Measurements from ENCODE around the gene HOMER2.
"Not testable (repeated sequence)": the region's sequence is repeated elsewhere in the genome, so short reads cannot be mapped to it uniquely, and the experiment has no call there.

HOMER2 gene

DNA sequence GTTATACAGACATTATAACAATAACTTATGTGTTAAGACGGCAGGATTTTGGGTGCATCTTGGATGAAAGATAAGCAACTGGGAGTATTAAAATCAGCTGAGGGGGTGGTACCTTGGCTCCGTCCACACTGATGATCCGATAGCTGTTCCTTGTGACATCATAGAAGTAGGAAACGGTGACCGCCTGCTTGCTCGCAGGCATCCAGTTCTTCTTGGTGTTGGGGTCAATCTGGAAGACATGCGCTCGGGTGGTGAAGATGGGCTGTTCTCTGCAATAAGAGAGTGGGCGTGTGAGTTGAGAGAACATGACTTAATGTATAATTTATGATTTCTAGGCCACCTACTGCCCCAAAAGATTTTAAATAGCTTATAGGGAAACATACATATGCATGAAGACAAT is 59.9 kb downstream of the HOMER2 start:
- no peak for DNase-seq

- no peak for DNase-seq
These were observed 61.5 kb downstream of the HOMER2 start for GRCh38 chr15:82890995-82891390.

DNA sequence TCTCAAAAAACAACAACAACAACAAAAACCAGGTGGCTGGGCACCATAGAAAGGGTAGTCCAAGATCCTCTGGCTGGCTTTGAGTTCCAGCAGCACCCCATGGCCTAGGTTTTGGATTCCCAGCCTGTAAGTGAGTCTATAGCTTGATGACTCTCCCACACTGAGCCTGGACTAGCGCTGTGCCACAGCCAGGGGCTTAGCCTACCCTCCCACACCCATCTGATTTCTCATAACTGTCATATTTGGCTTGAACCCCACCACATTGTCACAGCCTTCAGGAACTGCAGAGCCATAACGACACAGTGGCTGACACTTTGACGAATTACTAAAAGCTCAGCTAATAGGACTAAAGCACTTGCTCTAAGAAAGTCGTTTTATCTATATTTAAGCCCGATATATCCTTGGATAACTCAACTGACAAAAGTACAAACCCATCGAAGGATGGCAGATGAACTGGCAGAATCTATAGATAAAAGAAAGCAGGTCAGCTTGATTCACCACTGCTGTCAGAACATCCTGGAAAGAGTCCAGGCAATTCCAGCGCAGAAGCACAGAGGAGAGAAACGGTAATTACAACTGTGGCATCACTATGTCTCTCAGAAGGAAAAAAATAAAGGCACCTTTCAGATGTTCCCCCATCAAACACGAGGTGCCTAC is 62.1 kb downstream of the HOMER2 start:
- no peak for DNase-seq

DNA sequence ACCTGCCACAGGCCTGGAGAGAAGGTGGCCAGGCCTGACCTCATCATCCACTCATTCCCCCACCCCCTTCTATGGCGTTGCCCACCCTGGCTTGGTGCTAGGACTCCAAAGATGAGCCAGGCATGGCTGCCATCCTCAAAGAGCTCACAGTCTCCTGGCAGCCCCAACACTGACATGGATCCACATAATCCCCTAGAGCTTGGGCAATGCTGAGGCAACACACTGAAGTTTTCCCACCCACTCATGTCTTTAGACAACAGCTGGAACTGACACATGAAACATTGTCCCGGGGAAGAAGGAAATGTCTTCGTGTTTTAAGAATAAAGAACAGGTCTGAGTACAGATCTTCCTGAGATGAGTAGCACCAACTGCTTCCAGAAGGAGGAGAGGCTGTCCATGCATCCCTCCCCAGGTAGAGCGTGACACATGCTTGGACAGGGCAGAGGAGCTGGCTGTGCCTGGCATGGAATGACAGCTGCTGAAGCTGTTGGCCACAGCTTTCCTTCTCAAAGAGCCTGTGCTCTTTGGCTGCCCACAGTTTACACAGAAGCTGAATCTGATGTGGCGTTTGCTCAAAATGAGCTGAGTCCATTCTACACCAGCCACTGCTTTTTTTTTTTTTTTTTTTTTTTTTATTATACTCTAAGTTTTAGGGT is 70.1 kb downstream of the HOMER2 start:
- no peak for DNase-seq

DNA sequence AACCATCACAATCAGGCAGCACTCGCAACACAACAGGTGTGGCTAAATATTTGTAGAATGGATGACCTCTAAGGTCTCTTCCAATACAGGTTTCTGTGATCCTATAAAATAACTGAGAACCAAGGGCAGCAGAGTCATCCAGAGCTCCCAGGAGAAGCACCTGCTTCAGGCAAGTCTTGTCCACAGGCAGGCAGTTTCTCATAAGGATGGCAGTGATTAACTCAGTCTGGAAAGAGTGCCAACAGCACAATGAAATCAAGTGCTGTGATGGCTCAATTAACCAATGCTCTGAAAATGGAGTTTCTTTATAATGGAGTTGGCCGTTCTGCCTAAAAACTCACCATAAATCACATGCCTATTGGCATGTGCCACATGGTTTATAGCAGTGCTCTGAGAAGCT is 70.8 kb downstream of the HOMER2 start:
- DNase-seq = no peak

DNA sequence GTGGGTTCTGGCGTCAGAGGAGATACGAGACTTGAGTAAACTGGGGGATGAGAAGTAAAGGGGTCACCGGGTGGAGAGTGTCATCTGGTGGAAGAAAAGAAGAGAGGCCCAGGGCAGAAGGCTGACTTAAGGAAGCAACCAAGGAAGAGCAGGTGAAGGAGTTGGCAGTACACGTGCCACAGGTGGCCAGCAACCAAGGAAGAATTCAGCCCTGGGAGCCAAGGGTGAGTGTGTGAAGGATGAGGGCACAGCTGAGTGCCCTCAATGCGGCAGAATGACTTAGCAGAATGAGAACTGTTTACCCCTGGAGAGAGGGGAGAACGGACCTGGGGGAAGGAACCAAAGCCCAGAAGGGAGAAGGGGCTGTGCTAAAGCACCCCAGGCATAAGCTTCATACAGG is 71.8 kb downstream of the HOMER2 start:
- no peak for DNase-seq

GRCh38 chr15:82878325-82878724 is 74.2 kb downstream of the HOMER2 start:
- no peak for DNase-seq

- DNase-seq = no peak
These were observed 74.7 kb downstream of the HOMER2 start for GRCh38 chr15:82877825-82878224.

DNA sequence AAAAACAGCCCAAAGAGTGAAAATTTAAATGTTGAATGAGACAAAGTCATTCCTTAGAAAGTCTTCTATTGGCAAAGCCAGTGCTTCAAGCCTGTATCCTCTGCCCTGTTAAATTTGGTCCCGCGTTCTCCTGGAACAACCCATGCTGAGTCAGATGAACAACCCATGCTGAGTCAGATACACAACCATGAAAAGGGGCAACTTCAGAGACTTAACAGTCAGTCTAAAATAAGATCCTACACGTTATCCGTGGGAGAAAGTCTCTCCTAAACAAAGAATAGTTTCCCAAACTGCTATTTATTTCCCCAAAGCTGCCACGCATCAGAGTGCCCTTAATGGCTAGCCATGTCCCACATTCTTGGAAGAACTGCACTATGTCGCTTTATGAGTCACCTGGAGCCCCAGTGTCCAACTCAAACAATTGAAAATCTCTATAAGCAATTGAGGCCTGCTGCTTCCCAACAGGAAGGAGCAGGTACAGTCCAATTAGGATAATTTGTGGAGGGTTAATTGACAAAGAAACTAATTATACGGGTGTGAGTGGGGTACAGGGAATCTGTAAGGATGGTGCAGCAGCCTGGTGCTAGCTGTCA is 77.0 kb downstream of the HOMER2 start:
- no peak for DNase-seq

DNA sequence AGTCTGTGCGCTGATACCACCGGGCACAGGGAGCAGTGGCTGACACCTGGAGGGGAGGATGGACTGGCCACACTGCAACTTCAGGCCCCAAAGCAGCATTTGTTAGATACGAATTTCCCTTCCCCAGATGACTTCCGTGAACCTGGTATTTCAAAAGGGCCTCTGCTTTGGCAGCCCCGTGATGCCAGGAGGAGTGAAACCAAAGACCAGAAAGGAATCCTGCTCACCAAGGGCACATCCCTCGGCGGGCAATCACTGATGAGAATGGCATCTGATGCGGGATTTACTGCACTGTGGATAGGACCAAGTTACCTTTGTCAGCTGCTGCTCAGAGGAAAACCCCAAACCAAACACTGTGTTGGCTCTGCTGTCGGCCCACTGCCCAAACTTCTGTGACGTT is 77.6 kb downstream of the HOMER2 start:
- no peak for DNase-seq

DNA sequence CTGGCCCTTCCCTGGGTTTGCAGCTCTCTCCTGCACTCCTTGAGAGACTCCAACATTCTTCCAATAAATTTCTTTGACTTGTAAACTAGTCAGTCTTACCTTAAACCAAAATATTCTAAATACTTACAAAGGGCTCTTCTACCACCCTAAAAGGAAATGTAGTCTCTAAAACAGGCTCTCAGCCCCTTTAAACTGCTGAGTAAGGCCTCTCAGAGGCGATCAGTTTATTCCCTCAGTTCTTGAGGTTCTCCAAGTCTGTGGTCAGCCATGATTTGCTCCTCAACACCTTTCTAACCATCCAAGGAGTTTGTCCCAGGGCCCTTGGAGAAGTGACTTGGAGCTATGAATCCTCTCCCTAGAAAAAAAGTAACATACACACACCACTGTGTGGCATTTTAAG is 78.3 kb downstream of the HOMER2 start:
- no peak for DNase-seq

DNA sequence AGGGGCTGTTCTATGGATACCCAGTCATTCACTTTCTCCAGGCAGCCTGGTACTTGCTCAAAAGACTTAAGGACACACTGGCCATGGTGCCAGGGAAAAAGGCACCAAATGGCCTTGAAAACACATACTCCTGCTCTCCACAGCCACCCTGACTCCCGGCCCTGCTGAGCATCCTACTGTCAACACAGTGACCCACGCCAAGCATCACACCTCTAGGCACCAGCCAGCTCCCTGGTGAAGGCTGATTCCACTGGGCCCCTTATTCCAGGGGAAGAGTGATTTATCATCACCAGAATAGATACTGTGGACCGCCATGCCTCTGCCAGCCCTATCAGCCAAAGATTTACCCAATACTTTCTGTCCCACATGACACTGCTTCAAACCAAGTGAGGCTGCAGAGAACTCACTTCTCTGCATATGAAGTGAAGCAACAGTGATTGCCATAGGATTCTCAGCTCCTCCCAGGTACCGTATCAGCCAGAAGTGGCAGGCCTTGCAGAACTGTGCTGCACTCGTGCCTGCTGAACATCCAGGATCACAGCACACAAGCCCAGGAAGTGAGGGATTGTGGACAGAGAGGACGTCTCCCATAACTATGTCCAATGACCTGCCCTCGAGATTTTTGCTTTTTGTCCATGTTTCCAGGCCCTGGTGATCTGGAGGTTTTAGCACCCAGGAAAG is 79.4 kb downstream of the HOMER2 start:
- no peak for DNase-seq

DNA sequence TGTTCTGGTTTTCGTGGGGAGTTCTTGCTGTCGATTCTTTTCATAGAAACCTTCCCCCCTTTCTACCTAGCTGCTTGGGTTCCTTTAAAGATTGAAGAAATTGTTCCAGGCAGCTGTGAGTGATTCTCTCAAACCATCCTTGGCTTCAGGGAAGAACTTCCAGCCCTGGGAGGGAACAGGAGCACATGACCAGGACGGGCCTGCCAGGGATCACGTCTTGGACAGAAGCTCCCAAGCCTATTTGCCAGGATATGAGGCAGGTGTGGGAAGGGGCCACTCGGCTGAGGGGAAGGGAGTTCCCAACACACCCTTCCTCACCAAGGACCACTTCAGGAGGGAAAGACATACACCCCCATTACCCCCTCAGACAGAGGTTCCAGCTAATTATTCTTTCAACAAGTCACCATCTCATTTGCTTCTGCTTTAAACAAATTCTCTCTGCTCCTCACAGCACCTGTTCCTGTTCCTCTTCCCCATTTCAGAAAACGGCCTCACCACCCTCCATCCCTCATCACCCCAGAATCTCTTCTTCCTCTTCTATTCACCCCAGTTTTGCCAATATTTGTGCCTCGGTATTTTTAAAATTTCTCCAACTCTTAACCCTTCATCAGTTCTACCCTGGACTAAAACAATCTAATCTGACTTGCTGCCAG is 80.6 kb downstream of the HOMER2 start:
- no peak for DNase-seq

GRCh38 chr15:82871358-82871757 is 81.2 kb downstream of the HOMER2 start:
- DNase-seq = no peak

GRCh38 chr15:82870727-82871320 is 81.7 kb downstream of the HOMER2 start:
- DNase-seq = no peak

DNA sequence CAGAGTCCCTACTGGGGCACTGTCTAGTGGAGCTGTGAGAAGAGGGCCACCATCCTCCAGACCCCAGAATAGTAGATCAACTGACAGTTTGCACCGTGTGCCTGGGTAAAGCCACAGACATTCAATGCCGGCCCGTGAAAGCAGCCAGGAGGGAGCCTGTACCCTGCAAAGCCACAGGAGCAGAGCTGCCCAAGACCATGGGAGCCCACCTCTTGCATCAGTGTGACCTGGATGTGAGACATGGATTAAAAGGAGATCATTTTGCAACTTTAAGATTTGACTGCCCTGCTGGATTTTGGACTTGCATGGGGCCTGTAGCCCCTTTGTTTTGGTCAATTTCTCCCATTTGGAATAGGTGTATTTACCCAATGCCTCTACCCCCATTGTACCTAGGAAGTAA is 86.5 kb downstream of the HOMER2 start:
- not testable (repeated sequence) for DNase-seq

GRCh38 chr15:82865581-82865980 is 86.9 kb downstream of the HOMER2 start:
- not testable (repeated sequence) for DNase-seq

DNA sequence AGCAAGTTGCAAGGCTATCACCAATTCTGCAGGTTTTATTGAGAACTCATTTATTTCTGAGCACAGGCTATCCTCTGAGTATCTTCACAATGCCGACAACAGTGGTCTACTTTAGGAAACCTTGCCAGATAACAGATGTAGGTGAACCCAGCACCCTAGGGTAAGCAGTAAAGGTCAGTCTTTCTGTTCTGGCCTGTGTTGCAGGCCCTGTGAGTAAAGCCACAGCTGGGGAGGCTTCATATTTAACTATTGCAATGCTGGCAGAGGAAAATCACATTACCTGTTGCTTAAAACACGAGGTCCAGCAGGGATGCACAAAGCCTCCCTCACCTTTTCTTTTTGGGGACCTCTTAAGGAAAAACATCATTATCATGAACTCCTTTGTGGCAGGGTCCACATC is 87.6 kb downstream of the HOMER2 start:
- no peak for DNase-seq

- no peak for DNase-seq
These were observed 89.6 kb downstream of the HOMER2 start for GRCh38 chr15:82862886-82863285.

- no peak for DNase-seq
These were observed 93.6 kb downstream of the HOMER2 start for GRCh38 chr15:82858932-82859331.

DNA sequence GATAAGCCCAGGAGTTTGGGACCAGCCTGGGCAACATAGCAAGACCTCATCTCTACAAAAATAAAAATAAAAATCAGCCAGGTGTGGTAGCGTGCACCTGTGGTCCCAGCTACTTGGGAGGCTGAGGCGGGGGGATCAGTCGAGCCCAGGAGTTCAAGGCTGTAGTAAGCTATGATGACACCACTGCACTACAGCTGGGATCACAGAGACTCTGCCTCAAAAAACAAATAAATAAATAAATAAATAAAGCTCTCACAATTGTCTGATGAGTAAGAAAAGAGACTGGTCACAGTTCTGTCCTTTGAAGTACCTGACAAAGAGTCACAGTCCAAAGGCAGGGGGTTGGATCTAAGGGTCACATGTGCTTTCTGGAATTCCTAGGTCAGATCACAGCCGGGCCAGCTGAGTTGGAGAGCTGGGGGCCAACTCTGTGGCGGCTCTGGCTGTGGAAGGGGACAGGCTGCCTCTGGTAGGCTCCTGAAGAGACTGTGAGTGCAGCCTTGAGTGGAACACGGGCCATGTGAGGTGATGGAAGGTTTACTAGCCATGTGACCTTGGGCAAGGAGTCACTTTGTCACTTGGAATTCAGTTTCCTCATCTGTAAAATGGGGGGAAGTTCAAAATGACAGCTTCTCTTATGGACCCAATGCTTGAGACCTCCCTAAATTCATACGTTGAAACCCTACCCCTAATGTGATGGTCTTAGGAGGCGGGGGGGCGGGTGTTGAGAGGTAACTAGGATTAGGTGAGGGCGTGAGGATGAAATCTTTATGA is 95.9 kb downstream of the HOMER2 start:
- DNase-seq = peak; percentile 38

Measured in retina (tissue), 1 donor.